Measurements from ENCODE around the gene PLCG2.
"Not testable (repeated sequence)": the region's sequence is repeated elsewhere in the genome, so short reads cannot be mapped to it uniquely, and the experiment has no call there.

The PLCG2 gene

DNA sequence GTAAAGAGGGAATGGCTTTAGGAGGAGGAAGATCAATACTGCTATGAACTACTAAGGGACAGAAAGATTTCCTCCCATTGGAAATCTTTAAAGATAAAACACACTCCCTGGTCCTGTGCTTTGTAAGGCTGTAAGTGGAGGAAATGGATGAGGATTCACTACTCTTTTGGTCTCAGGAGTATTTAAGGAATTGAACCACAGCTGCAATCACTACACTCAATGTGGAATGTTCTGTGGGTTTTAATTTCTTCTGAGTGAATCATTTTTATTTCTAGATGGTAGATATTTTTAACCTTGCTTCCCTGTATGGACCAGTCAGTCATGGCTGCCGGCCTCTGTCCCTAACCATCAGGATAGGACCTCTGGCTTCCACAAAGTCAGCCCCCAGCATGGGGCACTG, 166.6 kb downstream of the PLCG2 start:
- no peak for DNase-seq

DNA sequence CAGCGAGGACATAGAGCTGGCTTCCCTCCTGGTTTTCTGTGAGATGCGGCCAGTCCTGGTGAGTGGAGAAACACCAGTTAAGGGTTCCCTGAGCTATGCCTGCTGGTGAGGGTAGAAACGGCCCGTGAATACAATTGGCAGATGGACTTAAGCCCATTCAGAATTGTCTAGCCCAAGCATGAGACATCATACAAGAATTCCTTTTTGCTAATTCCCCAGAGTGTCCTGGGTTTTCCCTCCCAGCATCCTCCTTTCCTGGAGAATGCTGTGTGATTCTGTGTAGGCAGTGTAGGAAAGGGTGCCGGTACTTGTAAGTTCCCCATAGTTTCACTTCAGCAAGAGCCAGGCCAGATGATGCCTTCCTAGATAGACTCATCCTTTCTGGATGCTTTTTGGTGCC, 167.1 kb downstream of the PLCG2 start:
- DNase-seq: no peak

DNA sequence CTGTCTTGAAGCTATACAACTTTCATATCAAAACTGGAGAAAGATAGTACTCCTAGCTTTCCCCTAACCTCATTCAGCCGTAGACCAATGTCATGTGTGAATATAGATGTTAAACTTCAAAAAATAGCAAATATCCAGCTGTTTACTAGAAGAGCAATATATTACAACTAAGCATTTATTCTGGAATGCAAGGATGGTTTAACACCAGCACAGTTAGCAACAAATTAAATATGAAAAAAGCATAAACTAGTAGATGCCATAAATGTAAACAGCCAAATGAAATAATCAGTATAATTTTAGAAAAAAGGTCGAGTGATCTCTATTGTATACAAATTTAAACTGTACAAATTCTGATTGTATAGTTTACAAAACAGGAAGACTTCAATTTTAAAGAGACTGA, 172.5 kb downstream of the PLCG2 start:
- DNase-seq: no peak

DNA sequence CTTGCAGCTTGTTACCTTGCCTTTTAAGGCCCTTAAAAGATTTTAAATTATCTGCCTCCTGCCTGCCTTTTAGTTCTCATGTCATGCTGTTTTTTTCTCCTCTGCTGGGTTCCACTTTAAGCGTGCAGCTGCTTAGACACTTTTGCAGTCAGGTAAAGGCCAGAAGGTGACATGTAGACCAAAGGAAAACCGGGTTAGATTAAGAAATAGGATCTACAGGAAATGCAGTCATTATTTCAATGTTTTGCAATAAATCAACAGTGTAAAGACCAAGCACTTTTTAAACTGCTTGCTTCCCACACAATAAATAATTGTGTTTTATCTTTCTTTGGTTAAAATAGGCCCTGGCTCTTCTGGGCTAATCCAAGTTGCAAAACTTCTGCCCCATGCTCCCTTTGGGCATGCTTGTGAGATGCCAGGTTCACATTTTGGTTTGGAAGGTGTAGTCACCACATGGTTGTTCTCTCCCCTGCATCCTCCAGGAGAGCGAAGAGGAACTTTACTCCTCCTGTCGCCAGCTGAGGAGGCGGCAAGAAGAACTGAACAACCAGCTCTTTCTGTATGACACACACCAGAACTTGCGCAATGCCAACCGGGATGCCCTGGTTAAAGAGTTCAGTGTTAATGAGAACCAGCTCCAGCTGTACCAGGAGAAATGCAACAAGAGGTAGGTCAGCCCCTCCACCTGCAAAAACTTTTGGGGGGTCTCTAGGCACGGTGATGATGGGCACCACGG, 177.3 kb downstream of the PLCG2 start:
- DNase-seq: no peak

DNA sequence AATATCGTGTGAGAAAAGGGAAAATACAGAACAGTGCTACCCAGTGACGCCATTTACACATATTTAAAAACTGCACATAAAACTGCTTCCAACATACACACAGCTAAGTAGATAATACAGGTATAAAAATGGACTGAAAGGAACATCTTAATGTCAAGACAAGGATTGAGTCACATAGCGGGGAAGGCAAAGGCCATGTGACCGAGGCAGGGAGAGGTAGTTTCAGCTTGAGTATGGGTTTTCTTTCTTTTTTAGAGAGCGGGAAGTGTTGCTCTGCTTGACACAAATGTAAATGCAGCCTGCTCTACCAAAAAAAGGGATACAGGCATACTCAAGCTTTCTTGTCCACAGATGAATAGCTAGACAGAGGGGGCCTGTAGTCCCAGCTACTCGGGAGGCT, 185.7 kb downstream of the PLCG2 start:
- no peak for DNase-seq

DNA sequence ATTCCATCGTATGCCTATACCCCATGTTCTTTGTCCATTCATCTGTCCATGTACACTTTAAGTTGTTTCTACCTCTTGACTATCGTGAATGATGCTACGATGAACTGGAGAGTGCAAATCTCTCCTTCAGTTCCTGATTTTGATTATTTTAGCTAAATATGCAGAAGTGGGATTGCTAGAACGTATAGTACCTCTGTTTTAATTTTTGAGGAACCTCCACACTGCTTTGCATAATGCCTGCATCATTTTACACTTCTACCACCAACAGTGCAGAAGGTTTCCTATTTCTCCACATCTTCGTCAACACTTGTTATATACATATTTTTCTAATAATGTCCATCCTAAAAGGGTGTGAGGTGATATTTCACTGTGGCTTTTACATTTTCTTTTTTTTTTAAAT, 188.3 kb downstream of the PLCG2 start:
- no peak for DNase-seq

DNA sequence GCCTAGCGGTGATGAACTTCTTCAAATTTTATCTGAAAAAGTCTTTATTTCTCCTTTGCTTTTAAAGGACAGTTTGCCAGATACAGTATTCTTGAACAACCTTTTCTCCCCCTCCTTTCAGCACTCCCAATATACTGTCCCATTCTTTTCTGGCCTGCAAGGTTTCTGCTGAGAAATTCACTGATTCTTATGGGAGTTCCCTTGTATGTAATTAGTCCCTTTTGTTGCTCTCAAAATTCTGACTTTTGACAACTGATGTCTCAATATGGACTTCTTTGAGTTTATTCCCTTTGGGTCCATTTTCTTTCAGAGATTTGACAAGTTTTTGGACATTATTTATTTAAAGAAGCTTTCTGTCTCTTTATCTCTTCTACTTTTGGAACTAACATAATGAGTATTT, 192.8 kb downstream of the PLCG2 start:
- no peak for DNase-seq

DNA sequence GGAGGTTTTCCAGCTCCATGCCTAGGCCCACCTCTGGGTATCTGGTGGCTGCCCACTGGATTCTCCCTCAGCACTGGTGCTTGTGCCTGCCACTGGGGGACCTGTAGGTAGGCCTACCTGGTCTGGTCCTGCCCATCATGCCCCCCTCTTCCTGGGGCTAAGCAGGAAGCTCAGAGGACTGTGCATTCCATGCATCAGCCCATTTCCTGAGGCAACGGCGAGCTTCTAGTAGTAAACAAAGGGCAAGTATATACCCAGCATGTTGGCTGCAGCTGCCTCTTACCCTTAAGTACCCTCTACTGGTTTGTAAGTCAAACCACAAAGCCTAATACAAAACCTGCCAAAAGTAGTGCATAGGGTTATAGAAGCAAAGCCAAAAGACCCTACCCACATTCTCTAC, 194.6 kb downstream of the PLCG2 start:
- DNase-seq: peak; percentile 19

DNA sequence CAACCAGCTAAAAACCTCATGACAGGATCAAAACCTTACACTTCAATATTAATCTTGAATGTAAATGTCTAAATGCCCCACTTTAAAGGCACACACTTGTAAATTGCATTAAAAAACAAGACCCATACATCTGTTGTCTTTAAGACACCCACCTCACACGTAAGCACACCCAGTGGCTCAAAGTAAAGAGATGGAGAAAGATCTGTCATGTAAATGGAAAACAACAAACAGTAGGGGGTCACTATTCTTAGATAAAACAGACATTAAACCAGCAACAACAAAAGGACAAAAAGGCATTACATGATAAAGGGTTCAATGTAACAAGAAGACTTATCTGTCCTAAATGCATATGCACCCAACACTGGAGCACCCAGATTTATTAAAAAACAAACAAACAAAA, 196.5 kb downstream of the PLCG2 start:
- no peak for DNase-seq

DNA sequence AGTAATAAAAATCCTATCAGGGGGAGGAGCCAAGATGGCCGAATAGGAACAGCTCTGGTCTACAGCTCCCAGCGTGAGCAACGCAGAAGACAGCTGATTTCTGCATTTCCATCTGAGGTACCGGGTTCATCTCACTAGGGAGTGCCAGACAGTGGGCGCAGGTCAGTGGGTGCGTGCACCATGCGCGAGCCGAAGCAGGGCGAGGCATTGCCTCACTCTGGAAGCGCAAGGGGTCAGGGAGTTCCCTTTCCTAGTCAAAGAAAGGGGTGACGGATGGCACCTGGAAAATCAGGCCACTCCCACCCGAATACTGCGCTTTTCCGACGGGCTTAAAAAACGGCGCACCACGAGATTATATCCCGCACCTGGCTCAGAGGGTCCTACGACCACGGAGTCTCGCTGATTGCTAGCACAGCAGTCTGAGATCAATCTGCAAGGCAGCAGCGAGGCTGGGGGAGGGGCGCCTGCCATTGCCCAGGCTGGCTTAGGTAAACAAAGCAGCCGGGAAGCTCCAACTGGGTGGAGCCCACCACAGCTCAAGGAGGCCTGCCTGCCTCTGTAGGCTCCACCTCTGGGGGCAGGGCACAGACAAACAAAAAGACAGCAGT, 198.3 kb downstream of the PLCG2 start:
- DNase-seq: not testable (repeated sequence)

DNA sequence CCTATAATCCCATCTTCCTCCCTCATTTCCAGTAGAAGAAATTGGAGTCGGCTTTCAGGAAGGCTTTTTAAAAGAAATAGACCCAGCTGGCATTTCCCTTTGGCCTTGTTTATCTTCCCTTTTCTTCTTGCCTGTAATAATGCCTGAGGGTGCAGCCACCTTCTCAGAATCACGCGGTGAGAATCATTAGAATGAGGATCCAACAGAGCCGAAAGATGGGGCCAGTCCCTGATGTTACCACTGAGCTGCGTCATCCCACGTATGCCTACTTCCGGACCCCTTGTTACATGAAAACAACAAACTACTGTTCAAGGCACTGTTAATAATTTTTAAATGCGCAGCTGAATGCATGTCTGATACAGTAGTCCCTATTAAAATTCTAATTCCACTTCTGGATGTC, 208.0 kb downstream of the PLCG2 start:
- no peak for DNase-seq

DNA sequence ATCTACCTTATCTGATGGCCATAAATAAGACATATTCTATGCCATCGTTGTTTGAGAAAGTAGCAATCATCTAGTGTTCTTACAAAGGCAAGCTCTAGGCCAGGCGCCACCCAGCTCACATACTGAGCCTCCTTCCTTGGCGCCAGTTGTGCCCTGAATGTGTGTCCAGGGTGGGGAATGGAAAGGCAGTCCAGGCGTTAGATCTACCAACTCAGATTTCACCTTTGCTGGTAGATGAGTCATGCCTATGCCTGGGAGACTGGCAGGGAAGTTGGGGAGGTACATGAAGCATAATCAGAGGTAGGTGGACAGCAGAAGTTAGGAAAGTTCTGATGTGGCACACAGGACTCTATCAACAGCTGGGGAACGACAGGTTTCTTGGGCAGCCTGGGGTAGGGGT, 208.6 kb downstream of the PLCG2 start:
- DNase-seq: no peak

DNA sequence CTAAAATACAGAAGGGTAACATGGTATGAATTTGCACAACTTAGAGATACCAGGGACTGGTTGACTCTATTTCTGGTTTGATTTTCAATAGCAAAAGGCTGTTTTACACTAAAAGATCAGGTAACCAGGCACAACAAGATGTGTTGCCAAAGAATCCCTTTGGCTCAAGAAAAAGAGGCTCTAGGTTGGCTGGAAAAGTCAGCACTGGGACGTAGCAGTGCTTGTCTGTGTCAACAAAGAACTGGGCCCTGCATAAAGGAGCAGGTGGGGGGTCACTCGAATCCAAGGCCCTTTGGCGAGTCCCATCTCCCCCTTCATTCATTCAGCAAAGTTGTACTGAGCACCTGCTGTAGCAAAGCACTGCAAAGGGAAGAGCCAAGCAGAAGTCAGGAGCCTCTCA, 213.8 kb downstream of the PLCG2 start:
- DNase-seq: no peak

DNA sequence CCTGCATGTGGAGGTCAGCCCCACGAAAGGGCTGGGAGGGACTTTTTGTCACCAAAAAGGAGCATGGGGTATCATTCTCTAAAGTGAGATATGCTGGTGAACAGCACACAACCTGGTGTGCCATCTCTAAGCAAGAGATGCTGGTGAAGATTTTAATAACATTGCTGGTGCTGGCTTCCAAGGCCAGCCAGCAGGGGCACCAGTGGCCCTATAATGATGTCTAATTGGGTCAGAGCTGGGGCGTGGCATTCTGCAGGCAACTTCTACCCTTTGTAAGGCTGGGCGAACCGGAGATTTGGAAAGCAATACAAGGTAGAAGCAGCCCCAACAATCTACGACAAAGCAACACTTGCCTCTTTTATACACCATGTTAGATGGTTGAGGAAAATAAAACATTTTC, 215.4 kb downstream of the PLCG2 start:
- DNase-seq: no peak

DNA sequence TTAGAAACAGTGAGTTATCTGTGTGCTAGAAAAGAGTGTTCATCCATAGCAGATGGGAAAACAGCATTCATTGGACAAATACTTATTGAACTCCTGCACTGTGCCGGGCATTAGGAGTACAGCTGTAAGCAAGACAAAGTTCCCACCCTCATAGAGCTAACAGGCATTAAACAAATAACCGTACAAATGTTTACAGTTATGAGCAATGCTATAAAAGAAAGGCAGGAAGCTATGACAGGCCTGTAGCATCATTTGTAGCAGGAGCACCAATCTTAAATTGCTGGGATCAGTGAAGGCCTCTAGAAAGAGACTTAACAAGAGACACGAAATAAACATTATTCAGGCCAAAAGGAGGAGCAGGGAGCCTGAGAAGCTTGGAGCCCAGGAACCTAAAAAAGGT, 216.6 kb downstream of the PLCG2 start:
- DNase-seq: no peak

DNA sequence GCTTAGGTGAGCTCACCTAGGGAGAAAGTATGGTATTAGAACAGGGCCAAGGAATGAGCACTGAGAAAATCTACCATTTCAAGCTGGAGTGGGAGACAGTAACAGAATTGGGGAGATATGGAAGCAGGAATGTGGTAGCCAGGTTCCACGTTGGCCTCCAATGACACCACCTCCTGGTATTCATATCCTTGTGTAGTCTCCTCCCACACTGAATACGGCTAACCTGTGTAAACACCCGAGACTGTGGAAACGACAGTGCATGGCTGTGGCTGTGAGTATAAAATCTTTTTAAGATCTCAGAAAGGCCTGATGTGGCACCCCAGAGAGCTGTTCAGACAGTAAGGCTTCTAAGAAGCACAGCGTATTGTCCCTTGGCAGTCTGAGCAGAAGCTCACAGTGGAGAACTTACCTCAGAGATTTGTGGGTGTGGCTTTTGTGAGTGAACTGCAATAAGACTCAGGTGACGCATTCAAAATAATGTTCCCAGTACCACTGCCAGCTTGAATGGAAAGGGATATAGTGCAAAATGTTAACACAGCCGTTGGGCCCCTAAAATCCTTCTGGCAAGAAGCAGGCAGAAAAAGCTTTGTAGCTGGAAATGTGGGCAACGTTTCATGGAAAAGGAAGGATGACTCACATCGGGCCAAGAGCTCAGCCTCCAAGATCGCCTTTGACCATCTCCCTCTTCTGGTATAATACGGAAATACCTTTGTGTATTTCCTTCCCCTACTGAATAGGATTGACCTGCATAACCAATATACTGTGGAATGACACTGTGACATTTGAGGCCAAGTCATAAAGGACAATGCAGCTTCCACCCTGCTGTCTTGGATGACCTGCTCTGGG, 217.8 kb downstream of the PLCG2 start:
- no peak for DNase-seq

DNA sequence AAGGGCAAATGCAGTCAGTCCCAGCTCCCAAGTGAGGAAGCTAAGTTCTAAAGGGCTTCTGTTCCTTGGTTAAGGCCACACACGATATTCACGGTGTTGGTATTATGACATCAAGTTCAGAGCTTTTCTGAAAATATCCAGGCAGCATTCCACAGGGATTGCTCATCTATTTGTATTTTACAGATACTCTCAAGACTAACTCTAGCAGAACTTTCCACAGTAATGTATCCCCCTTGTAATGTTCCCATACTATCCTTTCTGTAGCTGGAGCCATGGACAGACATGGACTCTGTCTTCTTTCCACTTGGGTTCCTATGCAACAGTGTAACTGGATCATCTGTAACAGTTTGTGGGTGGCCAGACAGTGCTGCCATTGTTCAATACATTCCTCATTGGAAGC, 218.6 kb downstream of the PLCG2 start:
- DNase-seq: no peak

DNA sequence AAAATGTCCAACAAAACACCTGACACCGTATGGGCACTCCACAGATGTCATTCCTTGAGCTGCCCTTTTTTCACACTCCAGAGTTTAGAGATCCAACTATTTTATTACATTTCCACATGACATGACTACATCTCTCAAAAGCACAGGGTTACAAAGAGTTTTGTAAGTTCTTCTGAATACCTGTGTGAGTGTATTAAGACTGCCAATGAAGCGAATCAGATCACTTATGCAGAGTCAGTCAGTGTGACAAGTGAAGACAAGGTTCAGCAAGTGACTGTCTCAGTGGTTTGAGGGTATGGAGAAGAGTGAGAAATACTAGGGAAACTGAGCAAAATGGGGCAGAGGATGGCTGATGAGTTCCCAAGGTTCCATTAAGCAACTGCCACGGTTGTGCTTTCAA, 223.7 kb downstream of the PLCG2 start:
- no peak for DNase-seq

DNA sequence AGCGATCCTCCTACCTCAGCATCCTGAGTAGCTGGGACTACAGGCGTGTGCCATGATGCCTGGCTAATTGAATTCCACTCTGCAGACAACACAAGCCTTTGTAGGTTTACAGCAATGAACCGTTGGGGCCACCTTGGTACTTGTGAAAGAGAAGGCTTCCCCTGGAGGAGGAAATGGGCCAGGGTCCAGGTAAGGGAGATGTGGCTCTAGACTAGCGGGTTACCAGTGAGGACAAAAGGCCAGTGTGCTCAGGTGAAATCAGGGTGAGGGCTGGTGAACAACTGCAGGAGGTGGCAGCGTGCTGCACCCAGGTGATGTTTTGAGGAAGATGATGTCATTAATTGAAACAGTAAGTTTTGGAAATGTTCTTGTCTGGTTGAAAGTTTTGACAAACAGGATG, 225.5 kb downstream of the PLCG2 start:
- no peak for DNase-seq

DNA sequence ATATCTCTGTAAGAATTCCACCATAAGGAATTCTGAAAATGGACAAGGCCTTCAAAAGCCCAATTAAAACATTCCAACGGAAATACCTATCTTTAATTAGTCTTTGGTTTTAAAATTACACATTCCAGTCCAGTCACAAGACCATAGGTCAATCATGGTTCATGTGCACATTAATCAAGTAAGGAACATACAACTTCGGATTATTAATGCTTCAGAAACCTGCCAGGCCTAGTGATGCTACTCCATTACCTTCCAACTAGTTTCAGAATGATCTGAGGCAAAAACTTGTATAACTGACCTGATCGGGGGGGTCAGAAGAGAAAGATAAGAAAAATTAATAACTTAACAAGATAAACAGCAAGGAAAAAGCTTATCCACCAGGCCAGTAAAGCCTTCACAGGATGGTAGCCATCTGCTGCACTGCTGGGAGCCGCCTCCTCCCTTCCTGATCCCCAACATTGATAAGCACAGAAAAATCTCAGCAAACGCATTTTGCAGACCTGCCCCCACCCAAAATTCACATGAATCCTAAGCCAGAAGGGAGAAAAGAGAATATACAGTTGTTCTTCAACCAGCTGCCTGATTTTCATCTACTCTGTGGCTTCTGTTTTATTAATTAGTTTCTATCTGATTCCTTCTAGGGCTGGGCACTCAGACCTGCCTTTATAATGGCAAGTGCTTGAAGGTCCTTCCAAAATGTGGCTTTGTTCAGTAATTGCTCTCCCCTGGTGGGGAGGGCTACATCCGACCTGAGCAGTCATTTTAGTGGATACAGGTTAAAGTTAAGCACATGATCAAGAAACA, 226.1 kb downstream of the PLCG2 start:
- no peak for DNase-seq

DNA sequence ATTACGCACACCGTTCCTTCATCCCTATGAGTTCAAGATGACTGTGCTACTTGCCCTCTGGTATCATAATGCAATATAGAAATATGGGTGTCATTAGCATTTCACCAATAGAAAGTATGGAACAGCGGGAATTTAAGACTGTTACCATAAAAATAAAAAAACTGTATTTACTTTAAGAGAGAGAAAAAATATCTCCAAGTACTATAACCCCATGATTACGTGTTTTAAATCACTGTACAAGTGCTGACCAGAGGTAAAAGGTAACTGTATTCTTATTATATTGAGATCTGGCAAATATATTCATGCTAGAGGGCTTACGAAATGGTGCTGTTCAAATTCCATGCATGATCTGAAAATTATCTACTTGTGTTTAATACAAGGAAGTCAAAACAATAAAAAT, 226.9 kb downstream of the PLCG2 start:
- DNase-seq: no peak

DNA sequence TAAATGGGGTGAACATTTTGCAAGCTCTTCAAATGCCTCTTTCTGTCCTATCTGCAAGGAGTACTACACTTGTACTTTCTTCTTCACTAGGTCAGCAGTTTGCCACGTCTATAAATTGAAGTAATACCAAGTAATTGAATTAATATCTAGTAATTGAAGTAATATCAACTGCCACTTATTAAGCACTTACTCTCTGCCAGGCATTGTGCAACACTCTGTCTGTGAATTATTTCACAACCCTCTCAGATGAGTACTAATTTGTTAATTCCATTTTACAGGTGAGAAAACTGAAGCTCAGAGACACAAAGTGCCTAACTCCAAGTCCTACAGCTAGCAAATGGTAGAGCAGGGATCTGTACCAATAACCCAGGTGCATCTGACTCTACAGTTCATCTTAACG, 228.1 kb downstream of the PLCG2 start:
- DNase-seq: no peak

DNA sequence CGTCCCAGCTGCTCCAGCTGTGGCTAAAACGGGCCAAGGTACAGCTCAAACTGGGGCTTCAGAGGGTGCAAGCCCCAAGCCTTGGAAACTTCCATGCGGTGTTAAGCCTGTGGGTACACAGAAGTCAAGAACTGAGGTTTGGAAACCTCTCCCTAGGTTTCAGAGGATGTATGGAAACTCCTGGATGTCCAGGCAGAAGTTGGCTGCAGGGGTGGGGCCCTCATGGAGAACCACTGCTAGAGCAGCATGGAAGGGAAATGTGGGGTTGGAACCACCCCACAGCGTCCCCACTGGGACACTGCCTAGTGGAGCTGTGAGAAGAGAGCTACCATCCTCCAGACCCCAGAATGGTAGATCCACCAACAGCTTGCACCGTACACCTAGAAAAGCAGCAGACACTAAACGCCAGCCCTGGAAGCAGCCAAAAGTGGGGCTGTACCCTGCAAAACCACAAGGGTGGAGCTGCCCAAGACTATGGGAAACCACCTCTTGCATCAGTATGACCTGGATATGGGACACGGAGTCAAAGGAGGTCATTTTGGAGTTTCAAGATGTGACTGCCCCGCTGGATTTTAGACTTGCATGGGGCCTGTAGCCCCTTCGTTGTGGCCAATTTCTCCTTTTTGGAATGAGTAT, 230.0 kb downstream of the PLCG2 start:
- no peak for DNase-seq

Data from NCI-H2029 treated with DMSO at 0.1 percent for 48 hours (cell line).